ENCODE data around the gene PAGR1. TPM values are rescaled to one million over a fixed set of nuclear protein-coding genes. Genes with fewer than 3 reads are reported as not detected.
A peak's percentile ranks its signal among the peaks of the same experiment; 100 is the strongest.

The PAGR1 gene
- total and polyA plus RNA-seq, 2 of the 13 experiments (the other 11 are each of a cell fraction or from before 2014, with no cell fraction given) = 9.8 to 66.4 TPM

- TF ChIP-seq ZNF770 (CRISPR knock-in tag; IDR thresholded peaks at IDR 0.05) = peak; percentile 88
- TF ChIP-seq NR3C1 (CRISPR knock-in tag; IDR thresholded peaks at IDR 0.05) = no peak
- no peak for TF ChIP-seq ZNF782 (CRISPR knock-in tag; IDR thresholded peaks at IDR 0.05; ENCODE audit: borderline replicate concordance)
- no peak for TF ChIP-seq ZNF646 (CRISPR knock-in tag; IDR thresholded peaks at IDR 0.05)
- TF ChIP-seq HNF4G (IDR thresholded peaks at IDR 0.05; ENCODE audit: borderline replicate concordance, low read depth, low read length) = 0 out of 2 replicates have a peak, but pooled peaks have one; percentile 1
- TF ChIP-seq HNF4G (CRISPR knock-in tag; IDR thresholded peaks at IDR 0.05; ENCODE audit: borderline replicate concordance, low read depth) = no peak
- peak; percentile 67 for TF ChIP-seq TEAD3 (CRISPR knock-in tag; optimal IDR thresholded peaks at IDR 0.05; ENCODE audit: borderline replicate concordance)
- TF ChIP-seq ZNF605 (CRISPR knock-in tag; IDR thresholded peaks at IDR 0.05) = peak; percentile 56
- TF ChIP-seq ASH2L (IDR thresholded peaks at IDR 0.05; ENCODE audit: insufficient read length, low read depth, low read length) = peak; percentile 21
- 0 out of 2 replicates have a peak, but pooled peaks have one; percentile 31 for TF ChIP-seq ZNF768 (CRISPR knock-in tag; IDR thresholded peaks at IDR 0.05)
- TF ChIP-seq SMYD3 (CRISPR knock-in tag; IDR thresholded peaks at IDR 0.05) = 0 out of 2 replicates have a peak, but pooled peaks have one; percentile 43
- peak; percentile 4; the same call in 1 of the 2 replicates for TF ChIP-seq GATA4 (IDR thresholded peaks at IDR 0.05; ENCODE audit: borderline replicate concordance, low read depth)
- 0 out of 2 replicates have a peak, but pooled peaks have one; percentile 26 for TF ChIP-seq TGIF2 (CRISPR knock-in tag; IDR thresholded peaks at IDR 0.05)
- no peak for TF ChIP-seq NONO (IDR thresholded peaks at IDR 0.05)
- peak; percentile 9; the same call in 1 of the 2 replicates for TF ChIP-seq NONO (CRISPR knock-in tag; conservative IDR thresholded peaks at IDR 0.05)
- TF ChIP-seq POLR2G (IDR thresholded peaks at IDR 0.05; ENCODE audit: low read depth, low read length) = peak; percentile 23; the same call in 1 of the 2 replicates
- peak; percentile 6; the same call in 1 of the 2 replicates for TF ChIP-seq PRDM15 (CRISPR knock-in tag; IDR thresholded peaks at IDR 0.05)
Observed at GRCh38 chr16:29821643-29822115, 5.7 kb downstream of the PAGR1 start (continued).

All from HepG2 (cell line).